ENCODE data around the gene SEMA5B. TPM values are rescaled to one million over a fixed set of nuclear protein-coding genes. Genes with fewer than 3 reads are reported as not detected.

Gene SEMA5B
- total RNA-seq, 2 experiments from 2014 or later = 0.13 to 2.3 TPM

DNA sequence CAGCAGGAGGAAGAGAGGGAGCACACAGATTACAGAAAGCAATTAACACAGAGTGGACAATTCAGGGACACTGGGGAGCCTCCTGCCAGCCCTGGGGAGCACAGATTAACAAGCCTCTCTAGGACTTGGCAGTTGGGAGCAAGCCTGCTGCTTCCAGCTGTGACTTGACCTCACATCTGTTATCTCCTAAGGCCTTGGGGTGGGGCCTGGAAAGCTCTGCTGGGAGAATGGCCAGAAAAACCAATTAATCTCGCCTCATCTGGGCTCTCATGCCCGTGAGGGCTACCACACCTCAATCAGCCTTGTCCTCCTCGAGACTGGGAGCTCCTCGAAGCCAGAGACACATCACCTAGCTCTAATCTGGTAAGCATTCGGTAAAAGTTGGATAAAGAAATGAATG lies 39.1 kb downstream of the SEMA5B start:
- H3K9me3 ChIP-seq (ENCODE audit: low read length) = no peaks in the 10 kb centered on the region
- no peak for DNase-seq (ENCODE audit: low spot score)
- H3K4me1 ChIP-seq (ENCODE audit: insufficient read depth, low read length, poor library complexity, severe bottlenecking) = no peaks in the 10 kb centered on the region
- H3K4me3 ChIP-seq (ENCODE audit: low read depth, low read length, poor library complexity, severe bottlenecking) = no peak overlapping the region
- CTCF ChIA-PET (ENCODE audit: unreplicated experiment) = no interaction called here
- H3K79me2 ChIP-seq (ENCODE audit: insufficient read depth, low read depth, low read length) = no peaks in the 10 kb centered on the region
- no peaks in the 10 kb centered on the region for H3K9me2 ChIP-seq (ENCODE audit: insufficient read depth, low read length)
- POLR2A ChIA-PET = interaction anchor here (0.8 kb wide), 1 partner anchor 440 kb away, joined by 3 read pairs; no protein-coding TSS in a partner anchor
- no peak overlapping the region for H3K27ac ChIP-seq (ENCODE audit: low read depth, low read length, poor library complexity, severe bottlenecking)
- no TSS peak for BruUV-seq (replicated peaks)
- no peaks in the 10 kb centered on the region for H4K20me1 ChIP-seq (ENCODE audit: insufficient read depth, low read length)
- H3K36me3 ChIP-seq (ENCODE audit: insufficient read depth, low read length) = no peaks in the 10 kb centered on the region
- TF ChIP-seq, protein P1, sequence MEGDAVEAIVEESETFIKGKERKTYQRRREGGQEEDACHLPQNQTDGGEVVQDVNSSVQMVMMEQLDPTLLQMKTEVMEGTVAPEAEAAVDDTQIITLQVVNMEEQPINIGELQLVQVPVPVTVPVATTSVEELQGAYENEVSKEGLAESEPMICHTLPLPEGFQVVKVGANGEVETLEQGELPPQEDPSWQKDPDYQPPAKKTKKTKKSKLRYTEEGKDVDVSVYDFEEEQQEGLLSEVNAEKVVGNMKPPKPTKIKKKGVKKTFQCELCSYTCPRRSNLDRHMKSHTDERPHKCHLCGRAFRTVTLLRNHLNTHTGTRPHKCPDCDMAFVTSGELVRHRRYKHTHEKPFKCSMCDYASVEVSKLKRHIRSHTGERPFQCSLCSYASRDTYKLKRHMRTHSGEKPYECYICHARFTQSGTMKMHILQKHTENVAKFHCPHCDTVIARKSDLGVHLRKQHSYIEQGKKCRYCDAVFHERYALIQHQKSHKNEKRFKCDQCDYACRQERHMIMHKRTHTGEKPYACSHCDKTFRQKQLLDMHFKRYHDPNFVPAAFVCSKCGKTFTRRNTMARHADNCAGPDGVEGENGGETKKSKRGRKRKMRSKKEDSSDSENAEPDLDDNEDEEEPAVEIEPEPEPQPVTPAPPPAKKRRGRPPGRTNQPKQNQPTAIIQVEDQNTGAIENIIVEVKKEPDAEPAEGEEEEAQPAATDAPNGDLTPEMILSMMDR (conservative IDR thresholded peaks at IDR 0.05; ENCODE audit: low read length) = no peak
- TF ChIP-seq EZH2phosphoT487 (IDR thresholded peaks at IDR 0.05; ENCODE audit: borderline replicate concordance, low read depth, low read length) = no peak
- no peak overlapping the region for H3K4me2 ChIP-seq (ENCODE audit: low read length)
- intact Hi-C loops (cut with micrococcal nuclease; ENCODE audit: unreplicated experiment) = no loop called here
- no peak overlapping the region for H2AFZ ChIP-seq (ENCODE audit: low read length)

DNA sequence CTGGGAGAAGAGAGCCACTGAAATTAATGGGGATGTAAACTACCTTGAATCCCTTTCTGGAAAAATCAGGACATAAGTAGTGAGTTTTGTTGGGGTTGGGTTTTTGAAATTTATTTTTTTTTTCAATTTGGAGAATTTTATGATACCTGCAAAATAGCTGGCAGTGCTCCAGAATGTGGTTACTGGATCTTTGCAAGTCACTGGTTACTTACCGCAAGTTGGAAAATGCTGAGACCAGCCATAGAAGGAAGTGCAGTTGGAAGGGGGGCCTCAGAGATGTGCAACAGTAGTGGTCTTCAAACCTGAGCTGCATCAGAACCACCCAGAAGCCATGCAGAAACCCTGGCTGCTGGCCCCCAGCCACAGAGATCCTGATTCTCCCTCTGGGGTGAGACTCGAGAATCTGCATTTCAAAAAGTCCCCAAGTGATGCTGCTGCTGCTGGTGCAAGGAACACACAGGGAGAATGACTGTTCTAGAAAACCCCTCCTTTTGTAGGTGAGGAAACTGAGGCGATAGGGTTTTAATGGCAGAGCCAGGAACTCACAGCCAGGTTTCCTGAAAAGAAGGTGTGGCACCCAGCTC lies 39.7 kb downstream of the SEMA5B start:
- Histone ChIP-seq H3K9me3 (ENCODE audit: low read length) (no peaks in the 10 kb centered on the region), H2AFZ (ENCODE audit: low read length) (no peak overlapping the region), H4K20me1 (ENCODE audit: insufficient read depth, low read length) (no peaks in the 10 kb centered on the region), H3K4me3 (ENCODE audit: low read depth, low read length, poor library complexity, severe bottlenecking) (no peak overlapping the region), H3K9me2 (ENCODE audit: insufficient read depth, low read length) (no peaks in the 10 kb centered on the region), H3K4me2 (ENCODE audit: low read length) (no peak overlapping the region), H3K36me3 (ENCODE audit: insufficient read depth, low read length) (no peaks in the 10 kb centered on the region), H3K27ac (ENCODE audit: low read depth, low read length, poor library complexity, severe bottlenecking) (no peak overlapping the region), H3K79me2 (ENCODE audit: insufficient read depth, low read depth, low read length) (no peaks in the 10 kb centered on the region), H3K4me1 (ENCODE audit: insufficient read depth, low read length, poor library complexity, severe bottlenecking) (no peaks in the 10 kb centered on the region)
- intact Hi-C loops (cut with micrococcal nuclease; ENCODE audit: unreplicated experiment) = no loop called here
- ChIA-PET POLR2A (no interaction called here), CTCF (ENCODE audit: unreplicated experiment) (no interaction called here)
- TF ChIP-seq, protein P1 (conservative IDR thresholded peaks at IDR 0.05; ENCODE audit: low read length) = no peak
- TF ChIP-seq EZH2phosphoT487 (IDR thresholded peaks at IDR 0.05; ENCODE audit: borderline replicate concordance, low read depth, low read length) = no peak
- DNase-seq (ENCODE audit: low spot score) = no peak
- BruUV-seq (replicated peaks) = no TSS peak

DNA sequence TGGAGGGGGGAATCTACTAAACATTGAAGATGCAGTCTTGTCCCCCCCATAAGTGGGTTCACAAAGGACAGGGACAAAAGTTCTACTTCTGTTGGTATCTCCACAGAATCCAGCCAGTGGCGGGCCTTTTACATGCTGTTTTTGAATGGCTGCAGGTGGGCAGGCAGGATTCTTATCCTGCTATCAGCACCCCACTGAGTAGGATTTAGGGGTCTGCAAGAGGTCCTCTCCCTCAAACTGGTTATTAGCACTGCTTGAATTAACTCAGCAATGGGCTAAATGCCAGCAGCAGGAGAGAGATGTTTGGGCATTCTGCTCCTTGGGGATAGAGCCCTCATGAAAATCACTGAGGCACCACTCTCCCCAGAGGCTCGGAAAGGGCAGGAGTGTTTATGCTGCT lies 40.3 kb downstream of the SEMA5B start:
- Histone ChIP-seq H3K9me3 (ENCODE audit: low read length) (no peaks in the 10 kb centered on the region), H3K4me3 (ENCODE audit: low read depth, low read length, poor library complexity, severe bottlenecking) (no peak overlapping the region), H4K20me1 (ENCODE audit: insufficient read depth, low read length) (no peaks in the 10 kb centered on the region), H3K4me1 (ENCODE audit: insufficient read depth, low read length, poor library complexity, severe bottlenecking) (no peaks in the 10 kb centered on the region), H3K79me2 (ENCODE audit: insufficient read depth, low read depth, low read length) (no peaks in the 10 kb centered on the region), H2AFZ (ENCODE audit: low read length) (no peak overlapping the region), H3K36me3 (ENCODE audit: insufficient read depth, low read length) (no peaks in the 10 kb centered on the region), H3K27ac (ENCODE audit: low read depth, low read length, poor library complexity, severe bottlenecking) (no peak overlapping the region), H3K4me2 (ENCODE audit: low read length) (no peak overlapping the region), H3K9me2 (ENCODE audit: insufficient read depth, low read length) (no peaks in the 10 kb centered on the region)
- TF ChIP-seq, protein P1 (conservative IDR thresholded peaks at IDR 0.05; ENCODE audit: low read length) = no peak
- TF ChIP-seq EZH2phosphoT487 (IDR thresholded peaks at IDR 0.05; ENCODE audit: borderline replicate concordance, low read depth, low read length) = no peak
- intact Hi-C loops (cut with micrococcal nuclease; ENCODE audit: unreplicated experiment) = no loop called here
- CTCF ChIA-PET (ENCODE audit: unreplicated experiment) = no interaction called here
- BruUV-seq (replicated peaks) = no TSS peak
- DNase-seq (ENCODE audit: low spot score) = no peak
- POLR2A ChIA-PET = no interaction called here
